DND-41 (cell line): Measurements from ENCODE around the gene OR6X1.

Source experiments
- ATAC-seq: fragments of 200-7000 bp; cut with Tn5 transposase; 3 replicates; pipeline ENCODE4 v1.9.1; 2021; ENCODE audit warnings: low read depth; ENCODE audit not compliant: insufficient read depth
- DNase-seq: peaks from one replicate; pipeline ENCODE4 v3.0.0-alpha.2; 2020
- H2AFZ ChIP-seq: 2 replicates; pipeline ENCODE4 v1.6.0; 2012; ENCODE audit warnings: low read depth, low read length
- H3K27ac ChIP-seq: 2 replicates; pipeline ENCODE4 v1.5.1; 2012; ENCODE audit warnings: low read length, inconsistent platforms
- H3K27me3 ChIP-seq: fragments of 200-600 bp; sonication (generic); 2 replicates; pipeline ENCODE4 v1.6.0; 2012; ENCODE audit warnings: low read length, mild to moderate bottlenecking, inconsistent platforms; ENCODE audit not compliant: insufficient read depth, poor library complexity
- H3K36me3 ChIP-seq: 2 replicates; pipeline ENCODE4 v1.5.1; 2012; ENCODE audit warnings: low read length, inconsistent platforms; ENCODE audit not compliant: insufficient read depth
- H3K4me1 ChIP-seq: 2 replicates; pipeline ENCODE4 v1.5.1; 2012; ENCODE audit warnings: mild to moderate bottlenecking, low read length; ENCODE audit not compliant: insufficient read depth
- H3K4me2 ChIP-seq: 2 replicates; pipeline ENCODE4 v1.6.0; 2012; ENCODE audit warnings: mild to moderate bottlenecking, moderate library complexity, low read length, inconsistent platforms; ENCODE audit not compliant: insufficient read depth
- H3K4me3 ChIP-seq, 2 experiments: fragments of 200-600 bp in 1 of 2; shearing (Covaris generic) in 1 of 2; 2 replicates each; pipeline ENCODE4 v1.5.1; 2012 to 2016; ENCODE audit warnings: inconsistent platforms in 2 of 2, low read length in 2 of 2, mild to moderate bottlenecking in 2 of 2, low read depth in 1 of 2, moderate library complexity in 1 of 2
- H3K79me2 ChIP-seq: 2 replicates; pipeline ENCODE4 v1.6.0; 2012; ENCODE audit warnings: low read length, inconsistent platforms; ENCODE audit not compliant: insufficient read depth
- H3K9ac ChIP-seq: 2 replicates; pipeline ENCODE4 v1.6.0; 2012; ENCODE audit warnings: low read depth, mild to moderate bottlenecking, inconsistent platforms, low read length, moderate library complexity
- H3K9me3 ChIP-seq: 2 replicates; pipeline ENCODE4 v1.5.1; 2012; ENCODE audit warnings: low read length, moderate library complexity, mild to moderate bottlenecking, inconsistent platforms; ENCODE audit not compliant: insufficient read depth, severe bottlenecking
- H4K20me1 ChIP-seq: 2 replicates; pipeline ENCODE4 v1.6.0; 2012; ENCODE audit warnings: low read length; ENCODE audit not compliant: insufficient read depth
- CTCF ChIP-seq: IDR thresholded peaks from 2 replicates; pipeline ENCODE4 v1.5.1; 2012; ENCODE audit warnings: borderline replicate concordance, low read length, moderate library complexity, mild to moderate bottlenecking; ENCODE audit not compliant: poor library complexity, severe bottlenecking; ENCODE audit errors: extremely low read depth
- EZH2 ChIP-seq: IDR thresholded peaks from 3 replicates; pipeline ENCODE4 v1.6.1; 2012; ENCODE audit warnings: borderline replicate concordance, low read depth, mild to moderate bottlenecking, moderate library complexity, low read length, inconsistent platforms; ENCODE audit not compliant: severe bottlenecking

Gene OR6X1

DNA sequence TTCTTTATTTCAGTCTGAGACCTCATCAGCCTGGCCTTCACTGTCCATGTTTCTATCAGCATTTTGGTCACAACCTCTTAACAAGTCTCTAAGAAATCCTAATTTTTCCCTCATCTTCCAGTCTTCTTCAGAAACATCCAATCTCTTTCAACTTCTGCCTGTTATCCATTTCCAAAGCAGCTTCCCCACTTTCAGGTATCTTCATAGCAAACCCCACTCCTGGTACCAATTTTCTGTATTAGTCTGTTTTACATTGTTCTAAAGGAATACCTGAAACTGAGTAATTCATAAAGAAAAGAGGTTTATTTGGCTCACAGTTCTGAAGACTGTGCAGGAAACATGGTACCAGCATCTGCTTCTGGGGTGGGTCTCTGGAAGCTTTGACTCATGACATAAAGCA lies 8.1 kb upstream of the OR6X1 start:
- Histone ChIP-seq H3K36me3 (no peaks in the 10 kb centered on the region), H3K4me1 (no peaks in the 10 kb centered on the region), H3K9me3 (peaks cover 9% of the 10 kb centered on the region), H3K4me2 (no peak overlapping the region), H3K27ac (no peak overlapping the region), H3K9ac (no peak overlapping the region), H3K79me2 (no peaks in the 10 kb centered on the region), H4K20me1 (no peaks in the 10 kb centered on the region), H2AFZ (no peak overlapping the region), H3K27me3 (peaks cover 2% of the 10 kb centered on the region), H3K4me3 (no peak overlapping the region)
- no peak for TF ChIP-seq EZH2
- ATAC-seq (no peak), DNase-seq (no peak)

- Histone ChIP-seq H2AFZ (no peak overlapping the region), H4K20me1 (no peaks in the 10 kb centered on the region), H3K4me1 (no peaks in the 10 kb centered on the region), H3K36me3 (no peaks in the 10 kb centered on the region), H3K79me2 (no peaks in the 10 kb centered on the region), H3K27me3 (peaks cover 11% of the 10 kb centered on the region), H3K27ac (no peak overlapping the region), H3K4me3 (no peak overlapping the region), H3K9me3 (peaks cover 9% of the 10 kb centered on the region), H3K4me2 (no peak overlapping the region), H3K9ac (no peak overlapping the region)
- no peak for TF ChIP-seq EZH2
- no peak for TF ChIP-seq CTCF
- DNase-seq (no peak), ATAC-seq (no peak)
These were observed 6.6 kb upstream of the OR6X1 start for GRCh38 chr11:123760894-123761293.

GRCh38 chr11:123757976-123758375 lies 3.7 kb upstream of the OR6X1 start:
- Histone ChIP-seq H3K27ac (no peak overlapping the region), H3K36me3 (no peaks in the 10 kb centered on the region), H3K27me3 (peaks cover 11% of the 10 kb centered on the region), H3K4me2 (no peak overlapping the region), H3K79me2 (no peaks in the 10 kb centered on the region), H3K9me3 (peaks cover 9% of the 10 kb centered on the region), H3K4me1 (no peaks in the 10 kb centered on the region), H2AFZ (no peak overlapping the region), H3K4me3 (no peak overlapping the region), H3K9ac (no peak overlapping the region), H4K20me1 (no peaks in the 10 kb centered on the region)
- ATAC-seq (no peak), DNase-seq (no peak)
- TF ChIP-seq EZH2: no peak
- TF ChIP-seq CTCF: no peak

DNA sequence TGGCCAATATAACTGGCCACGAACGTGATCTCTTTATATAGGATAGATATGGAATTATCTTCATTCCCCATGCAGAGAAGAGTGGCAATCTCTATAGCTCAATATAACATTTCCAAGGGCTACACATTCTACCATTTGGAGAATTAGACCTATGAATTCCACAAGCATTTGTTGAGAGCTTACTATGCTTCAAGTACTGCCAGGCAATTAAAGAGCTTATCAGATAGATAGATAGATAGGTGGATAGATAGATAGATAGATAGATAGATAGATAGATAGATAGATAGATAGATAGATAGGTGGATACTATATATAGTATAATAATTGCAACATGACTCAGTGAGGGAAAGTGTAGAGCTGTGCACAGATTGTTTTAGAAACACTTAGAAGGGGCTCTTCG lies 1.5 kb upstream of the OR6X1 start:
- Histone ChIP-seq H3K27ac (no peak overlapping the region), H3K4me1 (no peaks in the 10 kb centered on the region), H3K36me3 (no peaks in the 10 kb centered on the region), H3K4me3 (no peak overlapping the region), H2AFZ (no peak overlapping the region), H3K27me3 (peaks cover 16% of the 10 kb centered on the region), H3K9me3 (no peaks in the 10 kb centered on the region), H3K4me2 (no peak overlapping the region), H3K79me2 (no peaks in the 10 kb centered on the region), H4K20me1 (no peaks in the 10 kb centered on the region), H3K9ac (no peak overlapping the region)
- TF ChIP-seq EZH2 (no peak), CTCF (no peak)
- DNase-seq (no peak), ATAC-seq (no peak)
